Liver (tissue), 3 donors: Measurements from ENCODE around the gene ITFG1.

Experiments
- CTCF ChIP-seq: fragments of 150-350 bp; IDR thresholded peaks from 2 replicates; pipeline ENCODE4 v1.5.1; 2017; ENCODE audit warnings: improper control_type of control experiment, low read depth, low read length; ENCODE audit not compliant: missing input control
- EGR1 ChIP-seq, 2 donors: IDR thresholded peaks; 2 replicates each; pipeline ENCODE4 v1.6.1; 2016 to 2018; ENCODE audit warnings: antibody characterized with exemption in 2 of 2, low read depth in 2 of 2
- HNF4A ChIP-seq, 2 donors: conservative IDR thresholded peaks; 2 replicates each; pipeline ENCODE4 v1.6.1; 2016; ENCODE audit warnings: antibody characterized with exemption in 2 of 2, mild to moderate bottlenecking in 2 of 2
- MAX ChIP-seq: IDR thresholded peaks from 2 replicates; pipeline ENCODE4 v1.6.1; 2016; ENCODE audit warnings: antibody characterized with exemption
- RAD21 ChIP-seq, 2 donors: IDR thresholded peaks; 2 replicates each; pipeline ENCODE4 v1.6.1; 2016; ENCODE audit warnings: antibody characterized with exemption in 2 of 2, mild to moderate bottlenecking in 2 of 2
- SP1 ChIP-seq: IDR thresholded peaks from 2 replicates; pipeline ENCODE4 v1.6.1; 2018; ENCODE audit warnings: antibody characterized with exemption, mild to moderate bottlenecking
- TF ChIP-seq, protein P1 (sequence below): IDR thresholded peaks from 2 replicates; pipeline ENCODE4 v1.6.1; 2016; ENCODE audit warnings: antibody characterized with exemption
- donor health status: healthy.
- donor health status: healthy.

DNA sequence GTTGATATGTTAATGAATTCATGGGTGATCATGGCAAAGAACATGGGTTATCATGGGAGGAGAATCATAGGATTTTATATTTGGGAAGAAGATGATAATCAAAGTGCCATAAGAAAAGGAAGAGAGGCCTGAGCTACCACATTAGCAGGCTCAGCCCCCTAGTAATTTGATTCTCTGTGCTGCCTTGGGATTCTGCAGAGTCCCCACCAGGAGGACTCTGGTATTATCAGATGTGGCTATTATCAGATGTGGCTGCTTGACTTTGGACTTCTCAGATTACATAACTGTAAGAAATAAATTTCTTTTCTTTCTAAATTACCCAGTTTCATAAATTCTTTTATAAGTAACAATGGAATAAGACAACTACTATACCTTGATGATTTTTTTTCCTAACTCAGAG is 137.6 kb downstream of the ITFG1 start:
- TF ChIP-seq SP1 = no peak
- no peak for TF ChIP-seq CTCF
- no peak for TF ChIP-seq HNF4A (conservative IDR thresholded peaks at IDR 0.05)
- TF ChIP-seq RAD21 (IDR thresholded peaks at IDR 0.05) = no peak
- TF ChIP-seq, protein P1, sequence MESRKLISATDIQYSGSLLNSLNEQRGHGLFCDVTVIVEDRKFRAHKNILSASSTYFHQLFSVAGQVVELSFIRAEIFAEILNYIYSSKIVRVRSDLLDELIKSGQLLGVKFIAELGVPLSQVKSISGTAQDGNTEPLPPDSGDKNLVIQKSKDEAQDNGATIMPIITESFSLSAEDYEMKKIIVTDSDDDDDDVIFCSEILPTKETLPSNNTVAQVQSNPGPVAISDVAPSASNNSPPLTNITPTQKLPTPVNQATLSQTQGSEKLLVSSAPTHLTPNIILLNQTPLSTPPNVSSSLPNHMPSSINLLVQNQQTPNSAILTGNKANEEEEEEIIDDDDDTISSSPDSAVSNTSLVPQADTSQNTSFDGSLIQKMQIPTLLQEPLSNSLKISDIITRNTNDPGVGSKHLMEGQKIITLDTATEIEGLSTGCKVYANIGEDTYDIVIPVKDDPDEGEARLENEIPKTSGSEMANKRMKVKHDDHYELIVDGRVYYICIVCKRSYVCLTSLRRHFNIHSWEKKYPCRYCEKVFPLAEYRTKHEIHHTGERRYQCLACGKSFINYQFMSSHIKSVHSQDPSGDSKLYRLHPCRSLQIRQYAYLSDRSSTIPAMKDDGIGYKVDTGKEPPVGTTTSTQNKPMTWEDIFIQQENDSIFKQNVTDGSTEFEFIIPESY = no peak
- no peak for TF ChIP-seq EGR1 (IDR thresholded peaks at IDR 0.05; ENCODE audit: low read depth in 2 of 2)
- TF ChIP-seq MAX = no peak
